Measurements from ENCODE around the gene DHCR24. TPM values are rescaled to one million over a fixed set of nuclear protein-coding genes. Genes with fewer than 3 reads are reported as not detected.
A peak's percentile ranks its signal among the peaks of the same experiment; 100 is the strongest.

Gene DHCR24
- total and polyA plus RNA-seq, 2 of the 13 experiments (the other 11 are each of a cell fraction or from before 2014, with no cell fraction given): 374 to 448 TPM

DNA sequence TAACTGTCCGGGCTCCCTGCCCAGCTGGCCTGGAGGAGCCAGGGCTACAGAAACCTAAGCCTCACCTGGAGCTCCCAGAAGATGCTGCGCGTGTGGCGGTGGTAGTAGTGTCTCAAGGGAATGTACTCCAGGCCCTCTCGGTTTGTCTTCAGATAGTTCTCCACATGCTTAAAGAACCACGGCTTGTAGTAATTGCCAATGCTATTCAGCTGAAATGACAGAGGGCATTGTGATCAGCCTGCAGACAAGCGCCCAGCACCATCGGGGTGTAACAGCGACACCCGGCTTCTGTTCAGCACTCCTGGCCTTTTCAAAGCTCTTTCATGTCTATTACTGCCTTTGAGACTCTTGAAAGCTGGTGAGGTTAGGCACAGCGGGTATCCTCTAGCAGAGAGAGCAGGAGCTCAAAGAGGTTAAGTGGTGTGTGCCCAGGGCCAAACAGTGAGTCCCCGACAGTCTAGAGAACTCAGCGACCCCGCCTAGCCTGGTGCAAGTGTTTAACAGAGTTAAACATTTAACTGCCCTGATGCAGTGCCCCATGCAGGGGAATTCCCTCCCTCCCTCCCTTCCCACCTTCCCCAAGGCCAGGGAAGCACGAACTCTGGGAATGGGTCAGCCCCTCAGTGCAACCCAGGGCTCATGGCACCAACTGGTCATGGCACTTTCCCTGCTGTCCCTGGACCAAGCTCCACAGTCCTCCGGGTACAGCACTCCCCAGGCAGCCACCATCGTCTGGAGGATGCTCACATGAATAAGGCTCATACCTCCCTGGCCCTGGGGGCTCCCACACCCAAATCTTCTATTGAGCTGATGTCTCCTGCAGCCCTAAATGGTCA, 21.5 kb downstream of the DHCR24 start (continued):
- TF ChIP-seq, protein P1, sequence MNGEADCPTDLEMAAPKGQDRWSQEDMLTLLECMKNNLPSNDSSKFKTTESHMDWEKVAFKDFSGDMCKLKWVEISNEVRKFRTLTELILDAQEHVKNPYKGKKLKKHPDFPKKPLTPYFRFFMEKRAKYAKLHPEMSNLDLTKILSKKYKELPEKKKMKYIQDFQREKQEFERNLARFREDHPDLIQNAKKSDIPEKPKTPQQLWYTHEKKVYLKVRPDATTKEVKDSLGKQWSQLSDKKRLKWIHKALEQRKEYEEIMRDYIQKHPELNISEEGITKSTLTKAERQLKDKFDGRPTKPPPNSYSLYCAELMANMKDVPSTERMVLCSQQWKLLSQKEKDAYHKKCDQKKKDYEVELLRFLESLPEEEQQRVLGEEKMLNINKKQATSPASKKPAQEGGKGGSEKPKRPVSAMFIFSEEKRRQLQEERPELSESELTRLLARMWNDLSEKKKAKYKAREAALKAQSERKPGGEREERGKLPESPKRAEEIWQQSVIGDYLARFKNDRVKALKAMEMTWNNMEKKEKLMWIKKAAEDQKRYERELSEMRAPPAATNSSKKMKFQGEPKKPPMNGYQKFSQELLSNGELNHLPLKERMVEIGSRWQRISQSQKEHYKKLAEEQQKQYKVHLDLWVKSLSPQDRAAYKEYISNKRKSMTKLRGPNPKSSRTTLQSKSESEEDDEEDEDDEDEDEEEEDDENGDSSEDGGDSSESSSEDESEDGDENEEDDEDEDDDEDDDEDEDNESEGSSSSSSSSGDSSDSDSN (CRISPR knock-in tag; IDR thresholded peaks at IDR 0.05): 0 out of 2 replicates have a peak, but pooled peaks have one; percentile 53
- TF ChIP-seq MTA1 (CRISPR knock-in tag; IDR thresholded peaks at IDR 0.05; ENCODE audit: borderline replicate concordance) (no peak), KAT2B (IDR thresholded peaks at IDR 0.05; ENCODE audit: borderline replicate concordance, low read depth, low read length) (no peak), ZNF619 (CRISPR knock-in tag; IDR thresholded peaks at IDR 0.05) (no peak), NR2C2 (CRISPR knock-in tag; IDR thresholded peaks at IDR 0.05; ENCODE audit: borderline replicate concordance) (no peak; the same call in 1 of the 2 replicates), SP5 (CRISPR knock-in tag; IDR thresholded peaks at IDR 0.05; ENCODE audit: borderline replicate concordance, low read depth) (peak; percentile 79), NKX3-1 (CRISPR knock-in tag; IDR thresholded peaks at IDR 0.05) (no peak), EED (CRISPR knock-in tag; IDR thresholded peaks at IDR 0.05) (no peak), RCOR2 (CRISPR knock-in tag; IDR thresholded peaks at IDR 0.05) (peak; percentile 52; the same call in 1 of the 2 replicates), ZNF773 (CRISPR knock-in tag; IDR thresholded peaks at IDR 0.05; ENCODE audit: borderline replicate concordance) (no peak), ESRRA (CRISPR knock-in tag; IDR thresholded peaks at IDR 0.05; ENCODE audit: low read depth) (peak; percentile 69; the same call in 1 of the 2 replicates), TGIF2 (CRISPR knock-in tag; IDR thresholded peaks at IDR 0.05) (no peak), MYC (CRISPR knock-in tag; IDR thresholded peaks at IDR 0.05; ENCODE audit: borderline replicate concordance) (no peak; the same call in 1 of the 2 replicates)
- TF ChIP-seq, protein P2, sequence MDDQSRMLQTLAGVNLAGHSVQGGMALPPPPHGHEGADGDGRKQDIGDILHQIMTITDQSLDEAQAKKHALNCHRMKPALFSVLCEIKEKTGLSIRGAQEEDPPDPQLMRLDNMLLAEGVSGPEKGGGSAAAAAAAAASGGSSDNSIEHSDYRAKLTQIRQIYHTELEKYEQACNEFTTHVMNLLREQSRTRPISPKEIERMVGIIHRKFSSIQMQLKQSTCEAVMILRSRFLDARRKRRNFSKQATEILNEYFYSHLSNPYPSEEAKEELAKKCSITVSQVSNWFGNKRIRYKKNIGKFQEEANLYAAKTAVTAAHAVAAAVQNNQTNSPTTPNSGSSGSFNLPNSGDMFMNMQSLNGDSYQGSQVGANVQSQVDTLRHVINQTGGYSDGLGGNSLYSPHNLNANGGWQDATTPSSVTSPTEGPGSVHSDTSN (CRISPR knock-in tag; IDR thresholded peaks at IDR 0.05; ENCODE audit: borderline replicate concordance): no peak
- TF ChIP-seq, protein P3, sequence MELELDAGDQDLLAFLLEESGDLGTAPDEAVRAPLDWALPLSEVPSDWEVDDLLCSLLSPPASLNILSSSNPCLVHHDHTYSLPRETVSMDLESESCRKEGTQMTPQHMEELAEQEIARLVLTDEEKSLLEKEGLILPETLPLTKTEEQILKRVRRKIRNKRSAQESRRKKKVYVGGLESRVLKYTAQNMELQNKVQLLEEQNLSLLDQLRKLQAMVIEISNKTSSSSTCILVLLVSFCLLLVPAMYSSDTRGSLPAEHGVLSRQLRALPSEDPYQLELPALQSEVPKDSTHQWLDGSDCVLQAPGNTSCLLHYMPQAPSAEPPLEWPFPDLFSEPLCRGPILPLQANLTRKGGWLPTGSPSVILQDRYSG (CRISPR knock-in tag; IDR thresholded peaks at IDR 0.05): no peak
- TF ChIP-seq, protein P4, sequence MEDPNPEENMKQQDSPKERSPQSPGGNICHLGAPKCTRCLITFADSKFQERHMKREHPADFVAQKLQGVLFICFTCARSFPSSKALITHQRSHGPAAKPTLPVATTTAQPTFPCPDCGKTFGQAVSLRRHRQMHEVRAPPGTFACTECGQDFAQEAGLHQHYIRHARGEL (CRISPR knock-in tag; IDR thresholded peaks at IDR 0.05): no peak
- TF ChIP-seq, protein P5, sequence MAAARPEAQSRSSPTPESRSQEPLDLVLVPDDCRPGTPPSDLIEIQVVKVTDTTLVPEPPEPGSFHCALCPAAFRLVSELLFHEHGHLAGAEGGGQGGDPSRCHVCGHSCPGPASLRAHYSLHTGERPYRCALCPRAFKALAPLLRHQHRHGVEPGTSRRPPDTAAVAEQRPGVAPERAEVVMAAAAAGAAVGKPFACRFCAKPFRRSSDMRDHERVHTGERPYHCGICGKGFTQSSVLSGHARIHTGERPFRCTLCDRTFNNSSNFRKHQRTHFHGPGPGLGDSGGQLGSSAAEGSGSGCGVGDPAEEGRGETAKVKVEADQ (CRISPR knock-in tag; IDR thresholded peaks at IDR 0.05; ENCODE audit: borderline replicate concordance): no peak
- TF ChIP-seq, protein P6, sequence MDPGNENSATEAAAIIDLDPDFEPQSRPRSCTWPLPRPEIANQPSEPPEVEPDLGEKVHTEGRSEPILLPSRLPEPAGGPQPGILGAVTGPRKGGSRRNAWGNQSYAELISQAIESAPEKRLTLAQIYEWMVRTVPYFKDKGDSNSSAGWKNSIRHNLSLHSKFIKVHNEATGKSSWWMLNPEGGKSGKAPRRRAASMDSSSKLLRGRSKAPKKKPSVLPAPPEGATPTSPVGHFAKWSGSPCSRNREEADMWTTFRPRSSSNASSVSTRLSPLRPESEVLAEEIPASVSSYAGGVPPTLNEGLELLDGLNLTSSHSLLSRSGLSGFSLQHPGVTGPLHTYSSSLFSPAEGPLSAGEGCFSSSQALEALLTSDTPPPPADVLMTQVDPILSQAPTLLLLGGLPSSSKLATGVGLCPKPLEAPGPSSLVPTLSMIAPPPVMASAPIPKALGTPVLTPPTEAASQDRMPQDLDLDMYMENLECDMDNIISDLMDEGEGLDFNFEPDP (CRISPR knock-in tag; conservative IDR thresholded peaks at IDR 0.05): no peak

Measured in HepG2 (cell line).